DOHH2 (cell line): ENCODE results near the gene KLK8.

ENCODE experiments used
- H3F3A ChIP-seq: fragments of 200-600 bp; sonication (generic), shearing (Covaris generic); 2 replicates; pipeline ENCODE4 v1.6.0; 2016; ENCODE audit warnings: antibody characterized with exemption, mild to moderate bottlenecking; ENCODE audit not compliant: control insufficient read depth, insufficient read depth
- H3K27ac ChIP-seq: fragments of 200-600 bp; sonication (generic); 2 replicates; pipeline ENCODE4 v1.5.1; 2014; ENCODE audit warnings: low read depth, mild to moderate bottlenecking, low read length, moderate library complexity
- H3K27me3 ChIP-seq: fragments of 200-600 bp; sonication (generic); 2 replicates; pipeline ENCODE4 v1.6.1; 2014; ENCODE audit warnings: mild to moderate bottlenecking, low read length, mixed read lengths; ENCODE audit not compliant: control insufficient read depth
- H3K36me3 ChIP-seq: fragments of 200-600 bp; sonication (generic); 2 replicates; pipeline ENCODE4 v1.6.1; 2014; ENCODE audit warnings: mild to moderate bottlenecking, low read length, moderate library complexity, mixed read lengths; ENCODE audit not compliant: control insufficient read depth
- H3K4me1 ChIP-seq: fragments of 200-600 bp; sonication (generic); 2 replicates; pipeline ENCODE4 v1.6.1; 2014; ENCODE audit warnings: mild to moderate bottlenecking, low read length, mixed read lengths; ENCODE audit not compliant: control insufficient read depth
- H3K4me2 ChIP-seq: fragments of 200-600 bp; sonication (generic); 2 replicates; pipeline ENCODE4 v1.6.0; 2014; ENCODE audit warnings: mild to moderate bottlenecking, low read length, moderate library complexity
- H3K4me3 ChIP-seq: fragments of 200-600 bp; sonication (generic); 2 replicates; pipeline ENCODE4 v1.5.1; 2014; ENCODE audit warnings: mild to moderate bottlenecking, low read length, mixed read lengths
- H3K79me2 ChIP-seq: fragments of 200-600 bp; sonication (generic); 2 replicates; pipeline ENCODE4 v1.6.1; 2014; ENCODE audit warnings: mild to moderate bottlenecking, low read length, mixed read lengths; ENCODE audit not compliant: control insufficient read depth
- H3K9me2 ChIP-seq: fragments of 200-600 bp; sonication (generic); replicated peaks from 2 replicates; pipeline ENCODE4 v1.6.1; 2014; ENCODE audit warnings: mild to moderate bottlenecking, low read length, mixed read lengths; ENCODE audit not compliant: control insufficient read depth
- H3K9me3 ChIP-seq: fragments of 200-600 bp; sonication (generic); 2 replicates; pipeline ENCODE4 v1.6.1; 2014; ENCODE audit warnings: antibody characterized with exemption, low read length, mixed read lengths; ENCODE audit not compliant: control insufficient read depth, insufficient read depth
- H4K20me1 ChIP-seq: fragments of 200-600 bp; sonication (generic); 2 replicates; pipeline ENCODE4 v1.6.0; 2014; ENCODE audit warnings: low read depth, mild to moderate bottlenecking, antibody characterized with exemption, low read length, moderate library complexity; ENCODE audit not compliant: control insufficient read depth, insufficient read depth
- EZH2phosphoT487 ChIP-seq: fragments of 200-600 bp; sonication (generic); IDR thresholded peaks from 2 replicates; pipeline ENCODE4 v1.6.1; 2017; ENCODE audit warnings: borderline replicate concordance, mild to moderate bottlenecking, antibody characterized with exemption, low read length, moderate library complexity, mixed read lengths
- TF ChIP-seq, protein P1 (sequence below): fragments of 200-600 bp; sonication (generic); IDR thresholded peaks from one replicate; pipeline ENCODE4 v1.5.1; 2014; ENCODE audit warnings: antibody characterized with exemption, mild to moderate bottlenecking, low read depth, low read length; ENCODE audit not compliant: poor library complexity, severe bottlenecking

The KLK8 gene

DNA sequence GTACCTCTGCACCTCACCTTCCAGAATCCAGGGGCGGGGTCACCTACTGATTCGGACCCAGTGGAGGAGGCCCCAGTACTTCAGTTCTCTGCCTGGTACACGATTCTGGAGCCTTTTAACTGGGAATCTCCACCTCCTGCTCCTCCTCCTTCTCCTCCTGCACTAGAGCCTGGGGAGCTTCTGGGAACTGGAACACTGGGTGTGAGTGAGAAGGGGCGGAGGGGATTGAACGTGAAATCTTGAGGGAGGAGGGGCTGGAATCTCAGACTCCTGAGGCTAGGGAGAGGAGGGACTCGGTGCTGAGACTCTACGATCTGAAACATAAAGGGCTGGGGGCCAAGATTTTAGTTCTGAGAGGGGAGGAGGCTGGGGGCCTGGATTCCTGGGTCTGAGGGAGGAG lies at the start of gene KLK8:
Gene KLK8, minus strand, starts transcription at position 90 of the 400 bp plus-strand sequence. CDS start 437 bp downstream, outside the sequence.
- no peaks in the 10 kb centered on the region for H3K36me3 ChIP-seq
- H3F3A ChIP-seq = no peaks in the 10 kb centered on the region
- no peak within 1 kb of the TSS for H3K4me3 ChIP-seq
- H3K27me3 ChIP-seq = no peaks in the 10 kb centered on the region
- no peaks in the 10 kb centered on the region for H3K9me2 ChIP-seq
- no peak within 1 kb of the TSS for H3K4me2 ChIP-seq
- H3K27ac ChIP-seq = no peak within 1 kb of the TSS
- no peaks in the 10 kb centered on the region for H3K4me1 ChIP-seq
- TF ChIP-seq, protein P1, sequence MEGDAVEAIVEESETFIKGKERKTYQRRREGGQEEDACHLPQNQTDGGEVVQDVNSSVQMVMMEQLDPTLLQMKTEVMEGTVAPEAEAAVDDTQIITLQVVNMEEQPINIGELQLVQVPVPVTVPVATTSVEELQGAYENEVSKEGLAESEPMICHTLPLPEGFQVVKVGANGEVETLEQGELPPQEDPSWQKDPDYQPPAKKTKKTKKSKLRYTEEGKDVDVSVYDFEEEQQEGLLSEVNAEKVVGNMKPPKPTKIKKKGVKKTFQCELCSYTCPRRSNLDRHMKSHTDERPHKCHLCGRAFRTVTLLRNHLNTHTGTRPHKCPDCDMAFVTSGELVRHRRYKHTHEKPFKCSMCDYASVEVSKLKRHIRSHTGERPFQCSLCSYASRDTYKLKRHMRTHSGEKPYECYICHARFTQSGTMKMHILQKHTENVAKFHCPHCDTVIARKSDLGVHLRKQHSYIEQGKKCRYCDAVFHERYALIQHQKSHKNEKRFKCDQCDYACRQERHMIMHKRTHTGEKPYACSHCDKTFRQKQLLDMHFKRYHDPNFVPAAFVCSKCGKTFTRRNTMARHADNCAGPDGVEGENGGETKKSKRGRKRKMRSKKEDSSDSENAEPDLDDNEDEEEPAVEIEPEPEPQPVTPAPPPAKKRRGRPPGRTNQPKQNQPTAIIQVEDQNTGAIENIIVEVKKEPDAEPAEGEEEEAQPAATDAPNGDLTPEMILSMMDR = no peak
- no peak for TF ChIP-seq EZH2phosphoT487
- H3K79me2 ChIP-seq = no peaks in the 10 kb centered on the region
- H4K20me1 ChIP-seq = no peaks in the 10 kb centered on the region
- no peaks in the 10 kb centered on the region for H3K9me3 ChIP-seq

GRCh38 chr19:51047031-51047335 lies 45.6 kb upstream of the KLK8 start:
- Histone ChIP-seq H3K79me2 (no peaks in the 10 kb centered on the region), H3K9me3 (no peaks in the 10 kb centered on the region), H3K27ac (no peak overlapping the region), H3K4me3 (no peak overlapping the region), H3K4me2 (no peak overlapping the region), H3F3A (no peaks in the 10 kb centered on the region), H3K27me3 (no peaks in the 10 kb centered on the region), H3K4me1 (no peaks in the 10 kb centered on the region), H3K36me3 (no peaks in the 10 kb centered on the region), H3K9me2 (no peaks in the 10 kb centered on the region), H4K20me1 (no peaks in the 10 kb centered on the region)
- no peak for TF ChIP-seq EZH2phosphoT487
- TF ChIP-seq, protein P1 = no peak

- H4K20me1 ChIP-seq = no peaks in the 10 kb centered on the region
- no peak overlapping the region for H3K4me2 ChIP-seq
- no peaks in the 10 kb centered on the region for H3K9me3 ChIP-seq
- no peak overlapping the region for H3K4me3 ChIP-seq
- H3K27me3 ChIP-seq = no peaks in the 10 kb centered on the region
- H3K79me2 ChIP-seq = no peaks in the 10 kb centered on the region
- H3K27ac ChIP-seq = no peak overlapping the region
- H3K4me1 ChIP-seq = no peaks in the 10 kb centered on the region
- H3K9me2 ChIP-seq = no peaks in the 10 kb centered on the region
- H3K36me3 ChIP-seq = no peaks in the 10 kb centered on the region
- TF ChIP-seq, protein P1 = no peak
- no peak for TF ChIP-seq EZH2phosphoT487
- H3F3A ChIP-seq = no peaks in the 10 kb centered on the region
Observed at GRCh38 chr19:51044327-51044726, 42.9 kb upstream of the KLK8 start.

DNA sequence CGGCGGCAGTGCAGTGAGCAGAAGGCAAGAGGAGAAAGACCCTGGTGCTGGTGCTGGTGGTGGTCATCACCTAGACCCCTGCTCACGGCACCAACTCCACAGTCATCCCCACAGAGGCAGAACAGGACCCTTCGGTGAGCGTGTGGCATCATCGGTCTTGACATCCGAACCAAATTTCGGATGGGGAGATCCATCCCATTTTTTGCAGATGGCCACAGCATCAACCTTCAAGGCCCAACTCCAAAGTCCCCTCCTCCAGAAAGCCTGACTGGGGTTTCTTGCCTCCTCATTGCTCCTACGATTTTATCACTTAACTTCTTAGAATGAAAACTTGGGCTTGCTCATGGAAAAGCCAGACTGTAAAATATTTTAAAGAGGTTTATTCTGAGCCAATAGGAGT lies 42.1 kb upstream of the KLK8 start:
- Histone ChIP-seq H3K27me3 (no peaks in the 10 kb centered on the region), H3K4me2 (no peak overlapping the region), H3K36me3 (no peaks in the 10 kb centered on the region), H4K20me1 (no peaks in the 10 kb centered on the region), H3K4me3 (no peak overlapping the region), H3K9me2 (no peaks in the 10 kb centered on the region), H3K79me2 (no peaks in the 10 kb centered on the region), H3F3A (no peaks in the 10 kb centered on the region), H3K4me1 (no peaks in the 10 kb centered on the region), H3K9me3 (no peaks in the 10 kb centered on the region), H3K27ac (no peak overlapping the region)
- TF ChIP-seq, protein P1 = no peak
- TF ChIP-seq EZH2phosphoT487 = no peak
